Ramos (cell line): ENCODE data around the gene SUGCT.

ENCODE experiments used
- in situ Hi-C: fragments of 300-500 bp; cut with MboI; formaldehyde crosslinking; loops from one replicate; pipeline ENCODE4 v1.14.3; 2022; ENCODE audit warnings: low sequenced_read_pairs; ENCODE audit not compliant: unreplicated experiment

Gene SUGCT

DNA sequence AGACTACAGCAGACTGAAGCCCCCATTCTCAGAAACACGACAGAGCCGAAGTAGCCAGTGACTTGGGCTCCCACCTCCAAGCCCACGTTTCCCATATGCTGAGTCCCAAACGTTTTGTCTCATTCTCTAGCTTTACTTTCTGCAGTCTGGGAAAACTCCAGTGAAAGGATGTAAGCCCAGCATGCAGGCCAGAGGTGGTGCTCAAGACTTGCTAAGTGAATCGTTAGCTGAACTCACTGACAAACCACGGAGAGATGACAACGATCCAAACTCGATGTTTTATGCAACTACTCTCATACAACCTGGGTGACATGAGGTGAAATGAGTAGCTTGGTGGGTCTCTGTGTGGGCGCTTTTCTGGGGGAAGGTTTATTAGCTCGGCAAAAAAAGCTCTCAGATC, 731.8 kb downstream of the SUGCT start:
- in situ Hi-C loops: no loop called here

DNA sequence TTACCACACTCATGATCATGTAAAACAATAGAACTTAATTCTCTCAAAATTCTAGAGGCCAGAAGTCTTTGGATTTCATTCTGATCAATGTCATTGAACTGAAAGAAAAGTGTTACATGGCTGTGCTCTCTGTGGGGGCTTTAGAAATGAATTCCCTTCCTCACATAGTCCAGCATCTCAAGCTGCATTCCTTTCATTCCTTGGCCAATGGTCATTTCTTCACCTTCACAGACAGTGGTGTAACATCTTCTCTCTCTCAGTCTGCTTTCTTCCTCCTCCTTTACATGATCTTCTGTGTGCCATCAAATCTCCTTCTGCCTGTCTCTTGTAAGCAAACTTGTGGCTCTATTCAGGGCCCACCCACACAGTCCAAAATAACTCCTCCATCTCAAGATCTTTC, 735.3 kb downstream of the SUGCT start:
- in situ Hi-C loops: no loop called here

DNA sequence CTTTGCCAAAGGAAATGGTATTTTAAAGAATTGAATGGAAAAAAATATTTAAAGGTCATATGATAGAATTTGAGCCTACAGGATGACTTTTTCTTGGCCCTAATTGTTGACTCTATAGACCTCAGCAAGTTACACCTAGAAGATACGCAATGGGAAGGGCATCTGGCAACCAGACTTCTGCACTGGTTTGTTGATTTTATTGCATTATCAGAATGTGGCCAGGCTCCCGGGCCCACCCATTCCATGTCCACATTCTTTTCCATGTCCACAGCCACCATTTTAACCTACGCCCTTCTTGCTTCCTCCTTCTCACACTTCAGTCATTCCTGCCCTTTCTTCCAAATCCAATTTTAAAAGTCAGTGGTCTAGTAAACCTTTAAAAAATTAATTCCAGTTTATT, 738.4 kb downstream of the SUGCT start:
- in situ Hi-C loops: no loop called here

- in situ Hi-C loops: no loop called here
These were observed 740.0 kb downstream of the SUGCT start for GRCh38 chr7:40874756-40875155.

GRCh38 chr7:40876601-40877000, 741.8 kb downstream of the SUGCT start:
- in situ Hi-C loops: no loop called here

GRCh38 chr7:40879941-40880543, 745.2 kb downstream of the SUGCT start:
- in situ Hi-C loops: no loop called here

DNA sequence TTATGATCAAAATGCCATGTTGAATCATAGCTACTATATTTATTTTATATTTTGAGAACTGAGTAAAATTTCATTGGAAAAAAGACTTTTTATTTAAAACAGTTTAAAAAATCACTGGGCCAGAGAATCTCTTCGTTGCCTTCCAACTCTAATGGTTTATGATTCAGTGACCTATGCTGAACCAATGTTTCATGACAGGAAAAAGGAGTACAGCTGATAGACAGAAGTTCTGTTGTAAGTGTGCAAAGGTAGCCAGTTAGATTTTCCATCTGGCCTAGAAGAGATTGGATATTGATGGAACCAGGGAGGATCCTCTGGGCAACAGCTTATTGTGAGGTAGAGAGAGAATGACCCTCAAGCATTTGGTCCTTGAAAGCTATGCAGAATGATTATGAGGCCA, 745.8 kb downstream of the SUGCT start:
- in situ Hi-C loops: no loop called here

DNA sequence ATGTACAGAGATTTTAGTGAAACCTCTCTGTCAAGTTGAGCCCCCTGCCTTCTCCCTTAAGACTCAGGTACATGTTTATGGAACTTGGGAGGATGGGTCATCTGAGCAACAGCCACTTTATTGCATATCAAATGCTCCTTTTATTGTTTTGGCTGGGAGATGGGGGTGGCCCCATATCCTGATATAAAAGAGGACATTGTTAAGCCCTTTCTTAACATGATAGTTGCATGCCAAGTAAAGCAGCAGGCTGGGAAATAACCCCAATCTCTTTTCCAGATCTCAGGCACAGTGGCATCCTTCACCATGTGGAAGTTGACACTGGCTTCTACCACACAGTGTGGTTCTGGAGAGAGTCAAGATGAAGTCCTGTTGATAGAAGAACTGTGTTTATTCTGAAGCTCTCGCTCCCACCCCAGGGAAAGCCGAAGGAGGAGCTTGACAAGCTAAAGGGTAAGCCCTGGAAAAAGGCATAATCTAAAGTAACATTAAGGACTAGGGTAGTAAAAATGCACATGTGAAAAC, 746.7 kb downstream of the SUGCT start:
- in situ Hi-C loops: no loop called here

DNA sequence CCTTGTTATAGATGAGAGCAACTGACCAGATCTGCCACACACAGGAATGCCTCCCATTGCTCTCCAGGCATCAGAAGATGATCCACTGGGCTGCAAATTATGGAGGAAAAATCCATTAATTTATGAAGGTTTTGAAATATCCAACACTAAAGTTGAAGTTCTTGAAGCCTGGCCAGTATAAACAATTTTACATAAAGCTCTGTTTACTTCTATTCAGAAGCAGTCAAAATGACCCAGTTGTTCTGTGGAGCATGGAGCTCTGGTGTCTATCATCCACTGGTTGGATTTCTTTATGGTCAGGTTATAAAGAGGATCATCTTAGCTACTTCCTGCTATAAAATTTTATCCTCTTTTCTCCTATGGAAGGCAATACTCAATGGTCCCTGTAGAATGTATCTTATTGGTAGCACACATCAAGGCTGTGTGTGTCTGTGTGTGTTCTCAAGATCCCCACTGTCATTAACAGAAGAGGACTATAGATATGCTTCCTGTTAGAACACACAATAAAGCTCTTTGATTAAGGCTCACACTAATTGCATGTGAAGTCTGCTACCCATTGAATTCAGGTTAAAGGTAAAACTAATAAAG, 747.4 kb downstream of the SUGCT start:
- in situ Hi-C loops: no loop called here

DNA sequence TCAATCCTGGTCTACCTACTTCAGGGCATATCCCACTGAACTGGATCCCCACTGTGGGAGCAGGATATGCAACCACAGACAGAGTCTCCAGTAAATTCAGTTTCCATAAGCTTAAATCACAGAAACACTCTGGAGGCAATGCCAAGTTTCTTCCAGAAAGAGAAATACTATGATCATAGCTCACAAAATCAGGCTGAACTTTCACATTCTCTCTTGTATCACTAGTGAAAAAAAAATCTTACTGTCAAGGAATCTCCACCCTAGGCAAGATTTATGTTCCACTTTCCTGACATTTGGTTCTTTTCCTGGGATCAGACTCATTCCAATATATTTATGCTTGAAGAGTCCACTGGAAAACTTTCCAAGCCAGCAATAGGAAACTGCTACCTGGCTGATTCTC, 749.0 kb downstream of the SUGCT start:
- in situ Hi-C loops: no loop called here

DNA sequence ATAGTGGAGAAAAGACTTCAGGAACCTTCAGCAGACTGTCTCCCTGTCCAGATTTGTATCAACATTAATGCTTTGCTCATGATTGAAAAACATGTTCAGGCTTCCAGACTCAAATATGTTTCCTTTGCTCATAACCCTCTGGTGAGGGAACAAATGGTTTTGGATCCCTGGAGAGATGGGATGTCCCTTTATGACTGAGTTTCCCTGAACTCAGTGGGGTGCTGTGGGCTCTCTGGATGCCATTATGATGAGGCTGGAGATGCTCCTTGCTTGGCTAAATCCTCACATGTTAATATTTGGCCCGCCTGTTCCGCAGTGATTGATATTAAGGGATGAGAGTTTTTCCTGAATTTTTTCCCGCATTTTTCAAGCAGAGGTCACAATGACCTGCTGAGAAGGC, 749.4 kb downstream of the SUGCT start:
- in situ Hi-C loops: no loop called here

DNA sequence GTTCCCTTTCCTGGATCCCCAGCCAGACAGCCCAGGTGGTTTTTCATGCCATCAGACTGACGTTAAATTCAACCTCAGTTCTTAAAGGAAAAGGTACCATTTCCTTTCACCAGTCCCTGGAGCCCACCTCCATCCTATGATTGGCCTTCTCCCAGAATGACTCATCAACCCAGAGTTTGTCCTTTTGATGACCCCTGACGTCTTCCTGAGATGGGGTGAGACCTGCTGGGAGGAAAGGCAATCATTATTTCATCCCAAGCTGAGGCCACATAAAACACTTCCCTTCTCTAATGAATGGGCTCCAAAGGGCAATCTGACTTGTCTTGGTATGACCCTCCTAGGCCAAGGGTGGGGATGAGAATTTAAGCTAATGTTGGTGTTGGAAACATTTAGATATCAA, 750.7 kb downstream of the SUGCT start:
- in situ Hi-C loops: no loop called here

- in situ Hi-C loops: no loop called here
These were observed 752.3 kb downstream of the SUGCT start for GRCh38 chr7:40887099-40887498.

- in situ Hi-C loops: no loop called here
These were observed 753.7 kb downstream of the SUGCT start for GRCh38 chr7:40888499-40888898.

- in situ Hi-C loops: no loop called here
These were observed 754.3 kb downstream of the SUGCT start for GRCh38 chr7:40889099-40889498.

GRCh38 chr7:40889539-40889938, 754.7 kb downstream of the SUGCT start:
- in situ Hi-C loops: no loop called here

GRCh38 chr7:40890088-40890692, 755.4 kb downstream of the SUGCT start:
- in situ Hi-C loops: no loop called here

- in situ Hi-C loops: no loop called here
These were observed 756.4 kb downstream of the SUGCT start for GRCh38 chr7:40891232-40891631.

GRCh38 chr7:40899151-40899550, 764.3 kb downstream of the SUGCT start:
- in situ Hi-C loops: no loop called here

GRCh38 chr7:40899636-40900507, 765.1 kb downstream of the SUGCT start:
- in situ Hi-C loops: no loop called here

DNA sequence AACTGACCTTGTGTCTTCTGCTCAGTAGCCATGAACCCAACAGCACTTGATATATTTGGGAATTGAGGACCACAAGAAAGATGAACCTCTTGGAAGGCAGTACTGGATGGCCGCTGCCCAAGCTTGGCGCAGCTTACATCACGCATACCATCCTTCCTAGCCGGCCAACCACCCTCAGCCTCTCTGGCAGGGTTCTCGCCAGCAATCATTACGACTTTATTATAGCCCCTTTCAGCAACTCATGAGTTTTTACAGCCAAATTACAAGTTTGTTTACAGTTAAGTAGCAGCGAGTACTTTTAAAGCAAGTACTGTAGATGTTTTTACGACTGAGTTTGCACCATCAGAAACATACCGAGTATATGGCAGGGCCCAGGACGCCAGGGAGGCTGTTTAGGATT, 769.1 kb downstream of the SUGCT start:
- in situ Hi-C loops: no loop called here
